COLO668 (cell line): ENCODE results near the gene C1orf167.

ENCODE experiments used
- DNase-seq: peaks from one replicate; lab custom pipeline; 2025; ENCODE audit not compliant: unreplicated experiment; lab: John Stamatoyannopoulos, UW

C1orf167 gene

GRCh38 chr1:11736746-11737639 is 25.0 kb upstream of the C1orf167 start:
- DNase-seq, result peak; percentile 27

DNA sequence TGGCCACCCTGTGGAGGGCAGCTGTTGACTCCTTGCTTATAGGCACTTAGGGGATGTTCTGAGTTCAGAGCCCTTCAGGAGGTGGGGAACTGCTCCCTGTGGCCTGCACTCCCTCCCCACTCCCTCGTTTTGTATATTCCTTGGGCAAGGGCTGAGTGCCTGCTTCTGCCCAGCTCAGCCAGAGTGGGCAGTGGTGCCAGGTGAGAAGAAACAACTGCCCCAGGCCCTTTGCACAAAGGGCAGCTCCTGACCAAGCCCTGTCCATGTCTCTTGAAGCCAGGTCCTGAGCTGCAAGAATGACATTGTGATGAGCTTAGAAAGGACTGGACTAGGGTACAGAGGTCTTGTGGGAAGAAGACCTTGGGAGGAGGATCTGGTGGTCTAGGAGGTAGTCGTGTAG is 23.9 kb upstream of the C1orf167 start:
- DNase-seq, result no peak

- no peak for DNase-seq
Observed at GRCh38 chr1:11738783-11739182, 23.2 kb upstream of the C1orf167 start.

DNA sequence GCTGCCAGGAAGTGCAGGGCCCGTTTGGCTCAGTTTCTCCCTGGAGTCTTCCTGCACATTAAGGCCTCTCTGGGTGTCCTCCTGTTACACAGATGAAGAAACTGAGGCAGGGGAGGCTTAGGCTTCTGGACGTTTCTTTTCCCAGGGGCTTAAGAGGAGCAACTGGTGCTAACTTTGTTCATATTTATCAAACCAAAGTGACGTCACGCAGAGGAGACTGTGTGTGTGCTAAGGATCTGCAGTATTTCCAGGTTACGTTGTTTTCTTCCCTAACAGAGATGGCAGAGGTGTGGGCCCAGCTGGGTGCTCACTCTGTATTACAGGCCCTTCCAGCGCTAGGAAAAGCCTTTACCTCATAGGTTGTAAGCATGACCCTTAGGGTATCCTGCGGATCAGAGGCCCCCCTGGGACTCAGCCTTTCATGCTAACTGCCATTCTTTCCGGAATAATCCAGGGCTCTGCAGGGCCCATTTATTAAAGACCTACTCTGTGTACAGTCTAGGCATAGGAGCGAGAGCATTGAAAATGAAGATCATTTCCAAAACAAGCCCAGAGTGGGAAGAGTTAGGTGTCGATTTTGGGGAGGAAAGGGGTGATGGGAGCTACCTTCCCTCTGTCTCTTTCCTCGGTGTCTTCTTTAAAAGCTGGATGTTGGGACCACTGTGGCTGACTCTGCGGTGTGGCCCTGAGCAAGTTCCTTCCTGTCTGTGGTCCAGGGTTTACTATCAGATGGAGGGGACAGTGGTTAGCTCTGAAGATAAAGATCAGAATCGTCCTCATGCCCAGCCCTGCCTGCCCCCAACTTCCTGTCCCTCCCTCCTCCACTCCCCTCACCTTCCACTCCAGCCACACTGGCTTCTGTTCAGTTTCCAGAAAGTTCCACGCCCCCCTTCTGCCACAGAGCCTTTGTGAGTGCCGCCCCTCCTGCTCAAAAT is 21.5 kb upstream of the C1orf167 start:
- no peak for DNase-seq

- DNase-seq, result no peak
Observed at GRCh38 chr1:11741482-11741881, 20.5 kb upstream of the C1orf167 start.

DNA sequence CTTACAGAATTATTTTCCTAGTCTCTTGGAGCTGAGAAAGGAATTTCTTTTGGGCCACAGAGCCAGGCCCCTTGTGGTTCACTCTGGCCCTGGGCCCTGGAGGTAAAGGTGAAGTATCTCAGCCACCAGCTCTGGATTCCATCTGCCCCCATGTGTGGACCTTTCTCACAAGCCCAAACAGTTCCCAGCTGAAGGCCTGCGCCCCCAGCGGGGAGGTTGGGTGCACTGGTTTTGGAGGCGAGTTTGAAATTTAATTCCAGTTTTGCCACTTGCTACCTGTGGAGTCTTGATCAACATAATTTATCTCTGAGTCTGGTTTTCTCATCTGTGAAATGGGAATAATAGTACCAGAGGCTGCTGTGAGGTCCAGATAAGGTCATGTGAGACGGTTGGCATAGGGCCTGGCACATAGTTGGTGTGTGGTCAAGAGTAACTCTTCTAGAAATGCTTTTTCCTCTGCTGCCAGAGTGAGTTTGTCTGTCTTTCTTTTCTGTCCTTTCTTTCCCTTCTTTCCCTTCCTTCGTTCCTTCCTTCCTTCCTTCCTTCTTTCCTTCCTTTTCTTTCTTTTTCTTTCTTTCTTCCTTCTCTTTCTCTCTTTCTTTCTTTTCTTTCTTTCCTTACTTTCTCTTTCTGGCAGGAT is 20.0 kb upstream of the C1orf167 start:
- DNase-seq, result no peak

- DNase-seq, result no peak
Observed at GRCh38 chr1:11744287-11744686, 17.7 kb upstream of the C1orf167 start.

GRCh38 chr1:11746092-11746491 is 15.9 kb upstream of the C1orf167 start:
- DNase-seq, result no peak

- no peak for DNase-seq
Observed at GRCh38 chr1:11746795-11747487, 15.1 kb upstream of the C1orf167 start.

DNA sequence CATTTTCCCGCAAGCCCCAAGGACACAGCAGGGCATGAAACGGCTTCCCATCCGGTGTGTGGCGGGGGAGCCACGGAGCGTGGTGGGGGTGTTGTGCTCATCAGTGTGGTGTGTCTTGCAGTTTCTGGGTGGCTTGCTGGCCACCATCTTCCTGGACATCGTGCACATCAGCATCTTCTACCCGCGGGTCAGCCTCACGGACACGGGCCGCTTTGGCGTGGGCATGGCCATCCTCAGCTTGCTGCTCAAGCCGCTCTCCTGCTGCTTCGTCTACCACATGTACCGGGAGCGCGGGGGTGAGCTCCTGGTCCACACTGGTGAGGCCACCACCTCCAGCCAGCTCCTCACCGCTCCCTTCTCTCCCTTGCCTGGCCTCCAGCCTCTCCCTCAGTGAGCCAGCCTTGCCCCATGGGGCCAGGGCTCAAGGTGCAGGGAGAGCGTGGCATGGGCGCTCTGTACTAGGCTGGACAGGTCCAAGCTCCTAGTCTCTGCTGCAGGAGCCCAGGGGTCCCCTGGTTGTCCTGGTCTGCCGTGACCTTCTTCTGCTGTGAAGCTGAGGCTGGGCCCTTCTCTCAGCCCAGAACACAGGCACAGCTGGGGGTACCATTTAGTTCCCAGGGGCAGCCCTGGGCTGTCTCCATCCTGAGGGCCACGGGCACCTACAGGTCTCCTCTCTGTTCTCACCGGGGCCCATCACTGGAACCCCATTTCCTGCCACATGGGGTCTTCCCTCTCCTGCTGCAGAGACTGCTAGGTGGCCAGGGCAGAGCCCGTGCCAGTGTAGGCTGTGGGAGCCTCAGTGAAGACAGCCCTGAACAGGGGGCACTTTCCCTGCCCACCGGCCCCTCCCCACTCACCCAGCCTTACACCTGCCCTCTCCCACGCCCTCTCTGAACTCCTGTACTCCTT is 13.4 kb upstream of the C1orf167 start:
- no peak for DNase-seq

- peak; percentile 42 for DNase-seq
Observed at GRCh38 chr1:11749203-11749689, 12.7 kb upstream of the C1orf167 start.

GRCh38 chr1:11749996-11750395 is 12.0 kb upstream of the C1orf167 start:
- no peak for DNase-seq

DNA sequence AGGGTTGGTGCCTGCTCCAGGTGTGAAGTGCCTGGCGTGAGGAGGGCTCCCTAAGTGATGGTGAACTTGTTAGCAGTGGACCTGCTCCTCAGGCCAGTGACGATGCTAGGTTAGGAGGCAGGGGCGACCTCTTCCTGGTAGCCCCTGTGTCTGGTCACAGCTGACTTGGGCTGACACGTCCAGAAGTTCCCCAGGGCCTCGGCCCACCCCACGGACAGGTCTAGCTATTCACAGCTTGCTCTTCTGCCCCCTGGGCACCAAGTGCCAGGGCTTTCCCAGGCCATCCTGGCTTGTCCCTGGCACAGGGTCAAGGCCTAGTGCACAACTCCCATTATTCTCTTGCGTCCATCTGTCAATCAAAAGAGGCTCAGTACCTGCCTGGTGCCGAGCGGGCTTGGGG is 10.9 kb upstream of the C1orf167 start:
- no peak for DNase-seq

DNA sequence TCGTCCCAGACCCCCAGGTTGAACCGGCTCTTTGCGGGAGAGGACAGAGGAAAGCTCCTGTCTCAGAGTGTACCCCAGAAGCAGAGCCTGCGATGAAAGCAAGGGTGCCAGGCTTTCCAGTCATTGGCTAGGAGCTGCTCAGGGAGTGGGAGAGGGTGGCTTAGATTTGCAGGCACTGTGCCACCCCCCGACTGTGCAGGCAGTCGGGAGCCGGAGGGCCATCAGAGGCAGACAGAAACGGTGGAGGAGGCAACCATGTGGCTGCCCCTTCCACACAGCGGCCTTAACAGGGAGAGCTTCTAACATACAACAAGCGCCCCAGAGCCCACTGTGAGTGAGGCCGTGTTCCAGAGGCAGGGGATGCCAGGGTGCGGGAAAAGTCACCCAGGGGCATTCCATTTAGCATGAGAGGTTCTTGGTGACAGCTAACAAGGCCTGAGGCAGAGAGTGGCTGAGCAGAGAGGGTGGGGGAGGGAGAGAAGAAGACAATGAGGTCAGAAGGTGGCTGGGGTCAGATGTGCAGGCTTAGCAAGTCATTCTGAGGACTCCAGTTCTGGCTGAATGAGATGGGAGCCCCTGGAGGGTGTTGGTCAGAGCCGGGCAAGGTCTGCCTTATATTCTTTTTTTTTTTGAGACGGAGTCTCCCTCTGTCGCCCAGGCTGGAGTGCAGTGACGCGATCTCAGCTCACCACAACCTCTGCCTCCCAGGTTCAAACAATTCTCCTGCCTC is 9.5 kb upstream of the C1orf167 start:
- no peak for DNase-seq

DNA sequence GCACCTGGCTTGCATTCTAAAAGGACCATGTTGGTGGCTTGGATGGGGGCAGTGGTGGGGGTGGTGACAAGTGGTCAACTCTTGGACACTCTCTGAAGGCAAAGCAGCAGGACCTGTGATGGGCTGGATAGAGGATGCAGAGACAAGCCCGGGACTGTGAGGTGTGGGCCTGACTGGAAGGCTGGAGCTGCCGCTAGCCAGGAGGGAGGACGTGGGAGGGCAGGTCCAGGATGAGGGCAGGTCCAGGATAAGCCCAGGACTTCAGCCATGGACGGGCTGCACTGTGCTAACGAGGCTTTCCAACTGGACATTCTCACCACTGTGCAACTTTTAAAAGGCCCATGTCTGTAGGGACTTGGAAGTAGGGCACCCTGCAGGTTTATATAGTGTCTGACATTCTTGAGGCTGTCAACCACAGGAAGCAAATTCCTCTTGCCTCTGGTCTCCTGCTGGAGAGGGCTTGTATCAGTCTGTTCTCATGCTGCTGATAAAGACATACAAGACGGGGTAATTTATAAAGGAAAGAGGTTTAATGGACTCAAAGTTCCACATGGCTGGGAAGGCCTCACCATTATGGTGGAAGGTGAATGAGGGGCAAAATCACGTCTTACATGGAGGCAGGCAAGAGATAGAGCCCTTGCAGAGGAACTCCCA is 8.3 kb upstream of the C1orf167 start:
- DNase-seq, result no peak

DNA sequence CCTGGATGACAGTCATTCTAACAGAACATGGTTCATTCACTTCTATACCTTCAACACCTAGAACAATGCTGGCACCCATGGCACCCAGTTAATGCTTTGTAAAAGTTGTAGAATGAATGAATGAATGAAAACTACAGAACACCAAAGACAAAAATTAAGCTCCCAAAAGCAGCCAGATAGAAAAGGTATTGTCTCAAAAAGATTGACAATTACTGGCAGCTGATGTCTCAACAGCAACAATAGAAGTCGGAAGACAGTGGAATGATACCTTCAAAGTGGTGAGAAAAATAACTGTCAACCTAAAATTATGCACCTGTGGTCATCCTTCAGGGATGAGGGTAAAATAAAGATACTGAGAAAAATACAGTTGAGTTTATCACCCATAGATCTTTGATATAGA is 4.9 kb upstream of the C1orf167 start:
- no peak for DNase-seq

DNA sequence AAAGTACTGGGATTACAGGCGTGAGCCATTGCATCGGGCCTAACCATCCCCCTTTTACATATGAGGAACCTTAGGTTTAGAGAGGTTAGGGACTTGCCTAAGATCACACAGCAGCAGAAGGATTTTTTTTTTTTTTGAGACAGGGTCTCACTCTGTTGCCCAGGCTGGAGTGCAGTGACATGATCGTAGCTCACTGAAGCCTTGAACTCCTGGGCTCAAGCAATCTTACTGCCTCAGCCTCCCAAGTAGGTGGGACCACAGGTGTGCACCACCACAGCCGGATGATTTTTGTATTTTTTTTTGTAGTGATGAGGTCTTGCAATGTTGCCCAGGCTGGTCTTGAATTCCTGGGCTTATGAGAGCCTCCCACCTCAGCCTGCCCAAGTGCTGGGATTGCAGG is 2.2 kb upstream of the C1orf167 start:
- no peak for DNase-seq

GRCh38 chr1:11761285-11761684 is 708 bp upstream of the C1orf167 start:
- DNase-seq, result no peak
